SIG-M5 treated with dmso at 0.1 percent for 504 hours (cell line): ENCODE results near the gene STON1.
"Not testable (repeated sequence)": the region's sequence is repeated elsewhere in the genome, so short reads cannot be mapped to it uniquely, and the experiment has no call there.

Source experiments
- DNase-seq: peaks from one replicate; lab custom pipeline; 2025; ENCODE audit not compliant: unreplicated experiment; lab: John Stamatoyannopoulos, UW

Gene STON1, protein sequence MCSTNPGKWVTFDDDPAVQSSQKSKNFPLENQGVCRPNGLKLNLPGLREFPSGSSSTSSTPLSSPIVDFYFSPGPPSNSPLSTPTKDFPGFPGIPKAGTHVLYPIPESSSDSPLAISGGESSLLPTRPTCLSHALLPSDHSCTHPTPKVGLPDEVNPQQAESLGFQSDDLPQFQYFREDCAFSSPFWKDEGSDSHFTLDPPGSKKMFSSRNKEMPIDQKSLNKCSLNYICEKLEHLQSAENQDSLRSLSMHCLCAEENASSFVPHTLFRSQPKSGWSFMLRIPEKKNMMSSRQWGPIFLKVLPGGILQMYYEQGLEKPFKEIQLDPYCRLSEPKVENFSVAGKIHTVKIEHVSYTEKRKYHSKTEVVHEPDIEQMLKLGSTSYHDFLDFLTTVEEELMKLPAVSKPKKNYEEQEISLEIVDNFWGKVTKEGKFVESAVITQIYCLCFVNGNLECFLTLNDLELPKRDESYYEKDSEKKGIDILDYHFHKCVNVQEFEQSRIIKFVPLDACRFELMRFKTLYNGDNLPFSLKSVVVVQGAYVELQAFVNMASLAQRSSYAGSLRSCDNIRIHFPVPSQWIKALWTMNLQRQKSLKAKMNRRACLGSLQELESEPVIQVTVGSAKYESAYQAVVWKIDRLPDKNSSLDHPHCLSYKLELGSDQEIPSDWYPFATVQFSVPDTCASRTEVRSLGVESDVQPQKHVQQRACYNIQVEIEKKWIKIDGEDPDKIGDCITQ

DNA sequence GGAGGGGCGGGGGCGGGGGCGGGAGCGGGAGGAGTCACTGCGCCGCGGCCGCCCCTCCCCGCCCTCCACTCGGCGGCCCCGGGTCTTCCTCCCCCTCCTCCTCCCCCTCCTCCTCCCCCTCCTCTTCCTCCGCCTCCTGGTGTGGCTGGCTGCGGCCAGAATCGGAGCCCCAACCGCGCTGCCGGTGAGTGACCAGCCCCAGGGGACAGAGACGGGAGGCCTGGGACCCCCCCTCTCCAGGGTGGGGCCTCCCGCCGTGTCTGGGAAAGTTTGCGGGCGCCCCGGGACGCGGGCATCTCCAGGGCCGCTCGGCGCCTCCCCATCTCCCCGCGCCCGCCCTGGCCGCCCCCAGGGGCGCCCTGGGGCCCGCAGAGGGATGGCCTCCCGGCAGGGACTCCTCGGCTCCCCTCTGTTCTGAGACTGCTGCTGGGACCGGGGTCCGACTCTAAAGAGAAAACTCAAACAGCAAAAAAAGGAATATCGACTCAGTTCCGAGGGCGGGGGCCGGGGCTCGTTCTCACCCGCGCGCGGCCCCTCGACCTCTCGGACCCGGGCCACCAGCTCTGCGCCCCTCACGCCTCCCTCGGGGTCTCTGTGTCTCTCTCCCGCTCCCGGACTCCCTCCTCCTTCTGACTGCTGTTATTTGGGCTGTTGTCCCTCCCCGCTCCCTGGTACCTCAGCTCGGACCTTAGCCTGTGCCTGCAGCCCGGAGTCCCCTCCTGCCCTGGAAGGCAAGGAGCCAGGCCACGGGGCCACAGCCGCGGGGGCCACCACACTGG is at the start of gene STON1:
Gene STON1 (plus strand): TSS at position 122 of the 779 bp plus-strand sequence. CDS start 50,480 bp downstream, outside the sequence.
- no peak for DNase-seq

DNA sequence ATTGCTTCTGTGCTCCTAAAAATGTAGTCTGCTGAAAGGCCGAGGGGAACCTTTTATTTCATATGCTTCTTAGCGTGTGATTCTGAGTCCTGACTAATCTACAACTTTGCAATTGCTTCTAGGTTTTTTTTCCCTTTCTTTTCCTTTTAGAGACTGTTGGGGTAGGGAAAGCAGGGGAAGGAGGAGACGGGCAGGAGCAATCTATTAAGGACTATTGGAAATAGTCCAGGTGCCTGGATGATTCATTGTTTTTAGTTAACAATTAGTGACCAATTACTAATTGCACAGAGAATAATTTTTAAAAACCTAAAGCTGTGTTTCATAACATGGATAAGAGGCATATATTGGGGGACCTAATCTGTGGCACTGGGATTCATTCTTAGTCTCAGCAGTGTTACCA is 49.4 kb upstream of the STON1 start:
- no peak for DNase-seq

DNA sequence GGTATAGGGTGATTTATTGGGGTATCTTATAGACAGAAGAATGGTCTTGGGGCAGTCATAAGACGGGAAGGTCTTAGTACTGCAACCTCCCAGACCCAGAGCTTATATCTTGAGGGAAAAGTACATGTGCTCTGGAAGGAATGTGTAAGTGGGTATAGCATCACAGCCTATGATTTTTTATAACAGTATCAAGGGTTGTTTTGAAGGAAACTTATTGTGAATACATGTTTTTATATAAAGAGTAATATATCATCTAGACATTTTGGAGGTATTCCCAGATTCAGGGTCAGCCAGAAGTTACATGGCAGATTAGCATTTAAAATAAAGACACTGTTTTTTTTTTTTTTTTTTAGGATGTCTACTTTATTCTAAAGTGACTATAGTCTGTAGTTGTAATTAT is 47.6 kb upstream of the STON1 start:
- DNase-seq: no peak

DNA sequence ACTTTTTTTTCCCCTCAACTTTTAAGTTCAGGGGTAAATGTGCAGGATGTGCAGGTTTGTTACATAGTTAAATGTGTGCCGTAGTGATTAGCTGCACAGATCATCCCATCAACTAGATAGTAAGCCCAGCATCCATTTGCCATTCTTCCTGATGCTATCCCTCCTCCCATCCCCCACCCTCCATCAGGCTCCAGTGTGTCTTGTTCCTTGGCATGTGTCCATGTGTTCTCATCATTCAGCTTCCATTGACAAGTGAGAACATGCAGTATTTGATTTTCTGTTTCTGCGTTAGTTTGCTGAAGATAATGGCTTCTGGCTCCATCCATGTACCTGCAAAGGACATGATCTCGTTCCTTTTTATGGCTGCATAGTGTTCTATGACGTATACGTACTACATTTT is 47.2 kb upstream of the STON1 start:
- no peak for DNase-seq

DNA sequence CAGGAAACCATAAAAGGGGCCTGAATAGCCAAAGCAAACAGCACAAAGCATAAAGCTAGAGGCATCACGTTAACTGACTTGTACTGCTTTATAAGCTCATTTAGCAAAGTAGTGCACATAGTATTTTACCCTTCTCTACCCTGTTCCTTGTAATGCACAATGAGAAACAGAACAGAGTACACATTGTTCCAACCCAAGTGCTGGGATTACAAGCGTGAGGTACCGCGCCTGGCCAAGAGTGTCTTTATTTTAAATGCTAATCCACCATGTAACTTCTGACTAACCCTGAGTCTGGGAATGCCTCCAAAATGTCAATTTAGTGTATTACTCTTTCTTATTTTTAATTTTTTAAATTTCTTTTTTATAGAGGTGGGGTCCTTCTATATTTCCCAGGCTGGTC is 46.4 kb upstream of the STON1 start:
- DNase-seq: no peak

DNA sequence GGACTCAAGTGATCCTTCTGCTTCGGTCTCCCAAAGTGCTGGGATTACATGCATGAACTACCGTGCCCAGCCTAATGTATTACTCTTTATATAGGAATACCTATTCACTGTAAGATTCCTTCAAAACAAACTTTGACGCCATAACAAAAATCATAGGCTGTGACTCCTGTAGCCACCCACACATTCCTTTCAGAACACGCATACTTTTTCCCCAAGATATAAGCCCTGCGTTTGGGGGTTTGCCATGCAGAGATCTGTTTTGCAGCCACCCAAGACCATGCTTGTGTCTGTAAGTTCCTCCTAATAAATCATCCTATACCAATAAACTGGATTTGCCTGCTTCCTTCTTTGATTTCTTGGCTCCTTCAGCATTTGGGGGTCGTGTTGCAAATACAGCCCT is 46.0 kb upstream of the STON1 start:
- no peak for DNase-seq

DNA sequence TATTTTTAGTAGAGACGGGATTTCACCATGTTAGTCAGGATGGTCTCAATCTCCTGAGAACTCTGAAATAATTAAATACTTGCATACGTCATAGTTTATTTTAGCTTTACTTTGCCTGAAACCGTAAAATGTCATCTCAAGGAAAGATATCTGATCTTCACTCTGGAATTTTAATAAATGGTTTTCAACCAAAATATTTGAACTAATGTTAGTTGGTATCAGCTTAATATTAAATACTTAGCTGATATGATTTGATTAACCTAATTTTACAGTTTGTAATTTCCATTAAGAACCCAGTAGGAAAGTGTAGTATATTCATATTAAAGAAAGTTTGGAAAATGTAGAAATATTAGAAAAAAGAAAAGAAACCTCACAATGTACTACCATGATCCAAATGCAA is 41.4 kb upstream of the STON1 start:
- no peak for DNase-seq

DNA sequence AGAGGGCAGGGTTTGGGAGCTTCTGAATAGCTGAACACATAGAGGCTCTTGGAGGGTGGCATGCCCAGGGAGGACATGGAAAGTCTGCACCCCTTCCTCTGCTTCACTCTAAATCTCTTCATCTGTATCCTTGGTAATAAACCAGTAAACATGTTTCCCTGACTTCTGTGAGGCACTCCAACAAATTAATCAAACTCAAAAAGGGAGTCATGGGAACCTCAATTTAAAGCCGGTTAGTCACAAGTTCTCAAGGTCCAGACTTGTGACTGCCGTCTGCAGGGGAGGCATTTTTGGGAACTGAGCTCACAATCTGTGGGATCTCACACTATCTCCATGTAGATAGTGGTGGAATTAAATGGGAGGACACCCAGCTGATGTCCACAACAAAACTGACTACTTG is 33.1 kb upstream of the STON1 start:
- no peak for DNase-seq

DNA sequence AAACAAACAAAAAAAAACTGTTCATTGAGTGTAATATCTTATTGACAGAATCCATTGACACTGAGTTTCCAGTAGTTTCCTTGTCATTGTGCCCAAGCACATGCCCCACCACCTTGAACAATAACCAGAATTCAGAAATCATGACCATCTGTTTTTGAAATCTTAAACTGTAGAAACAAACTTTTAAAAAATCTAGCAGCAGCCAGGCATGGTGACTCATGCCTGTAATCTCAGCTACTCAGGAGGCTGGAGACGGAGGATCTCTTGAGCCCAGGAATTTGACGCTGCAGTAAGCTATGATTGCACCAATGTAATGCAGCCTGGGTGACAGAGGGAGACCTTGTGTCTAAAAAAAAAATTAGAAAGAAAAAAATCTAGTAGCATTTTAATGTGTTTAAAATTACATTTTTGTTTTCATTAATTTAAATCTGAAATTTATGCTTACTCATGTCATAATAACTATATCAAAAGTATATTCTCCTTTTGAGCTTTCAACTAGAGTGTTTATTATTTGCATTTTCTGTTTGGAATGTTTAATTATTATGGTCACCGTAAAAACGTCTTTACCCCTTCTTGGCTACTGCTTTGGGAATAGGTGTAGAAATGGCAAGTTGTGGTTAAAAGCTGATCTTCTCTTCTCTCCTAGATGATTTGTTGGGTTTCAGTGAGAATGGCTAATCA is 25.2 kb upstream of the STON1 start:
- no peak for DNase-seq

DNA sequence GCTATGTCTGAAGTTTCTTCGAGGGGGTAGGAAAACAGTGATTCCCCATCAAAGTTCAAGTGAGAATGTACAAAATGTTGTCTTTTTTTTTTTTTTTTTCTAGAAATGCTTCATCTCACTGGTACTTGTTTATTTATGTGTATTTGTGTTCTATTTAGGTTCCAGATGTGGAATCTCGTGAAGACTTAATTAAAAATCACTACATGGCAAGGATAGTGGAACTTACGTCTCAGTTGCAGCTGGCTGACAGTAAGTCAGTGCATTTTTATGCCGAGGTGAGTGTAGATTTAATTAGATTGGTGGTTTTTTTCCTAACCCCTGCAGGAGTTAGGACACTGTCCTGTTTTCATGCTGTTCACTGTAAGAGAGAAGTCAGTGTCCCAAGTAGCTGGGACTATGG is 22.8 kb upstream of the STON1 start:
- DNase-seq: no peak

DNA sequence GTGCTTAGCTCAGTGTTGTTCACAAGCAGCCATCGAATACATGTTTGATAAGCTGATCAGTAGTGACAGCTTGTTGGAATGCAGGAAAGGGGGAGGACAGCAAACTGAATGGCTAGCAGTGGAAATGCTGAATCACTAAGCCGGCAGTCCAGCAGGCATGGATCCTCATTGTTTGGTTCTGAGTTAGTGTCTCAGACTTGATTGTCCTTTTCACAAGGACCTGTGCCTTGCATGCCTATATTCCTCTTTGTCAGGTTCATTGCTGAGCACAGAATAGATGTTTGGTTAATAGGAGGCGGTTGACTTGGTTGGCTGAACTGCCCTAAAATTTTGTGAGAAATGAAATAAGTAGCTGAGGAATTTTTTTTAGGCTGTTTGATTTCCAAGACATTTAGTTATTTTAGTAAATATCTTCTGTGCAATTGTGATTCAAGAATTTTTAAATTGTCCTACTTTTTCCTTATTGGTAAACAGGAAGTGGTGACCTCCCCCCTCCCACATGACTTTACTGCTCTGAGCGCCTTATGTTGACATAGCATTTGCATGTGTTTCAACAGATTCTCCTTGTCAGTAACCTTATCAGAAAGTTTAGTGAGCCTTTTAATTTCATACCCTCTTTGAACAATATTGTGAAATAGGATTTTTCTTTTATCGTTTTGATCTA is 21.4 kb upstream of the STON1 start:
- no peak for DNase-seq

DNA sequence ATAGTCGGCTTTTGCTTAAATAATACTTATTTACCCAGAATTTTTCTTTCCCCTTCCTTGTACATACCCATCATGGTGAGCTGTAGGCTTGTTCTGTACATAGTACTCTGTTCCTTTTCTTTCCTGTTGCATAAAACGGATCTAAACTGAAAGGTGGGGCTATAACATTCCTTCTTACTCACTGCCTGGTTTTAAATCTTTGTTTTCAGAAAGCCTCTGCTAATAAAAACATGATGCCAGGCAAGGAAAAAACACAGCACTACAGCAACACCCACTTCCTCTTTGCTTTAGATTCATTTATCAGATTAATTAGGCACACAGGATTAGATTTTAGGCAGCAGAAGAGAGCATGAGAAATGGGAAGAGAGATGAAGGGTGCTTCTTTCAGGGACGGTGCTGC is 19.6 kb upstream of the STON1 start:
- no peak for DNase-seq

DNA sequence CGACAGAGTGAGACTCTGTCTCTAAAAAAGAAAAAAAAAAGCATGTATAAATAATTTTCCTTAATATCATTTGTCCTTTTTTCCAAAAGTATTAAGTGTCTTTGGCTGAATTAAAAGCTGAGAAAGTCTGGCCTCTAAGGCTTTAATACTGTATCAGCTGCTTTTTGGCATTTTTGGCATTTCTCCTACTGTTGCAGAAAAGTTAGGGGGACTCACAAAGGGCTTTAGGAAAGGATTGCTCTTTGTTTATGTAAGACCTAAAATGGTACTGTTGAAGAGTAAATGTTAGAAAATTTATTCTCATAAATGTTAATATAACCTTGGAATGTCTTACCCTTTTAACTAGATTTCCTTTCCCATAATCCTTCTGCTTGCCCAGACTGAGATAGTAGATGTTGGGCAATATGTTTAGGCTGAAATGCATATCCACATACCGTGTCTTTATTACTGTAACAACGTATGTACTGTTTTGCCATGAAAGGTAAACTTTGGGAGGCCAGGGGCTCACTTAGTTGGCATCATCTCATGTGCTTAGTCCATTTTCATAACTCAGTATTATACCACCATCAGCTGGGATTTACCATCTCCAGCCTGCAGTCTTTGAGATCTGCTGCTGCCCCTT is 18.0 kb upstream of the STON1 start:
- no peak for DNase-seq

DNA sequence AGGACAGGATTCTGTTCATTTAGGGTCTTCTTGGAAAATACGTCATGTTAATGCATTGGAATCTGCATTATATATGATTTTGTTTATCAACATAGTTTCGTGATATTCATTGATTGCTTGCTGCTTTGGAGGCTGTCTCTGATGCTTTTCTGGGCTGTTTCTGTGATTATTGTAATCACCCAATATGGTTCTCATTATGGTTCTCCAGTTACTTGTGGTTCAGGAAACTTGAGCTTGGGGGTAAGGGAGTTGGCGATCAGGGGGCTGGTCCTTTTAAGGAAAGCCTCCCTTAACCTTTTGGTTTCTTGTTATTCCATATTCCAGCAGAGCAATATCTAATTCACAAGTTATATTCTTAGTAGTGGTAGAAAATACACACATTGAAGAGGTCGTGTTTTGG is 17.4 kb upstream of the STON1 start:
- no peak for DNase-seq

DNA sequence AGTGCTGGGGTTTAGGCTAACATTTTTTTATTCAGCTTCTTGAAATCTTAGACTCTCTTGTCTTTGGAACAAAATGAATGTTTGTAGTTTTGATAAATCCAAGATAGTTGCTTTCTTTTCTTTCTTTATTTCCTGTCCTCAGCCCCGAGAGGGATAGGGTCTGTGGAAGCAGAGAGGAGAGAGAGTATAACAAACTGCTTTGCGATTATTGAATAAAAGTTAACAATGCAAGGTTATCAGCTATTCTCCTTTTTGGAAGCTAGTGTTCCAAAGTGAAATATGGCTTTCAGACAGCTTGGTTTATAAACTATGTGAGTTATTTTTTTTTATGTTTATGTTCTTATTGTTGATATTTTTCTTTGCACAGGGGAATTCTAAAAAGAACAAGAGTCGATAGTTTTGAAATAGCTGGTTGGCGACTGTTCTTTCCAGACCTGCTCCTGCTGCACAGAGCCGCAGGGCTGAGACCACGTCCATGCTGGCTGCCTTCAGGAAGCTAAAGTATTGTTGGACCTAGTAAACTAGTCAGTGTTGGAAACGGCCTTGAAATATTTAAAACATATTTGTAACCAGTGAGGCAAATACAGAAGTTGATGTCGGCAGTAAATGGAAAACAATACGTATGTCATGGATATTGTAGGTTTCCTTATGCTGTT is 15.5 kb upstream of the STON1 start:
- DNase-seq: no peak

DNA sequence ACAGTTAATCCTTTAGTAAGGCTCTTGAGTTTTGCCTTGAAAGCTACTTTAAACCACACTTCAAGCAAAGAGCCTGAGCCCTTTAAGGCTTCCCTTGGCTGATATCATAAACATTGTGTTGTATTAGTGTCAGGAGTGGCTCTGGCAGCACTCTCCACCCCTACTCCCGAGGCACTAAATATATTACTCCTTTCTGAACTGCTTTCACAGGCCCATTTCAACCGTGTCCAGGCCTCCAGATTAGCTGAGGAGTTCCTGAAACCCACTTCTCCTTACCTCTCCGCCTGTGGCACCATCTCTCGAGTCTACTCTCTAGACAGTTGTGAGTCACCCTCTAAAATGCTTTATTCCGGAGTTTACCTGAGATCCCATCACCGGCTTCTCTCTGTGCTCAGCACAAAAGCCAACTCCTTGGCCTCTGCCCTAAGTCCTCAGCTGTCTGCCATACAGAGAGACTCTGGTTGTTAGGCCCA is 14.4 kb upstream of the STON1 start:
- DNase-seq: no peak

DNA sequence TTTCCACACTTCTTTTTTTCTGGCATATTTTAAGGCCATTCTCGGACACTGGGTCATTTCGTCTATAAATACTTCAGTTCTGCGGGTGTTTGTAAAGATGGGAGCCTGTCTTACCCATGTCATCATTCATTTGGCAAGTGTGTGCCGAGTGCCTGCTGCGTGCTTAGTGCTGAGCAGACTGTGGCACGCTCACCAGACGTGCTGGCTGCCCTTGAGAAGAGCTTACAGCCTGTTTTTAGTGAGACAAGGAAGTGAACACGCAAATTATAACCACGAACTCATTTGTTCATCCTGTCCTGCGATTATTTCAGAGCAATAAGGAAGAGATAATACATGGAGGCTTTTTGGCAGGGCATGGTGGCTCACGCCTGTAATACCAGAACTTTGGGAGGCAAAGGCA is 10.4 kb upstream of the STON1 start:
- DNase-seq: no peak

DNA sequence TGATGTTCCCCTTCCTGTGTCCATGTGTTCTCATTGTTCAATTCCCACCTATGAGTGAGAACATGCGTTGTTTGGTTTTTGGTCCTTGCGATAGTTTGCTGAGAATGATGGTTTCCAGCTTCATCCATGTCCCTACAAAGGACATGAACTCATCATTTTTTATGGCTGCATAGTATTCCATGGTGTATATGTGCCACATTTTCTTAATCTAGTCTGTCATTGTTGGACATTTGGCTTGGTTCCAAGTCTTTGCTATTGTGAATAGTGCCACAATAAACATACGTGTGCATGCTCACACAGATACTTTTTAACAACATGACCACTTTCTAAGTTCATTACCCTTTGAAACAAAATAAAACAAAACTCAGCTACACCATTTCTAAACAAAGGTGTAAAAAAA is 5.2 kb upstream of the STON1 start:
- not testable (repeated sequence) for DNase-seq

DNA sequence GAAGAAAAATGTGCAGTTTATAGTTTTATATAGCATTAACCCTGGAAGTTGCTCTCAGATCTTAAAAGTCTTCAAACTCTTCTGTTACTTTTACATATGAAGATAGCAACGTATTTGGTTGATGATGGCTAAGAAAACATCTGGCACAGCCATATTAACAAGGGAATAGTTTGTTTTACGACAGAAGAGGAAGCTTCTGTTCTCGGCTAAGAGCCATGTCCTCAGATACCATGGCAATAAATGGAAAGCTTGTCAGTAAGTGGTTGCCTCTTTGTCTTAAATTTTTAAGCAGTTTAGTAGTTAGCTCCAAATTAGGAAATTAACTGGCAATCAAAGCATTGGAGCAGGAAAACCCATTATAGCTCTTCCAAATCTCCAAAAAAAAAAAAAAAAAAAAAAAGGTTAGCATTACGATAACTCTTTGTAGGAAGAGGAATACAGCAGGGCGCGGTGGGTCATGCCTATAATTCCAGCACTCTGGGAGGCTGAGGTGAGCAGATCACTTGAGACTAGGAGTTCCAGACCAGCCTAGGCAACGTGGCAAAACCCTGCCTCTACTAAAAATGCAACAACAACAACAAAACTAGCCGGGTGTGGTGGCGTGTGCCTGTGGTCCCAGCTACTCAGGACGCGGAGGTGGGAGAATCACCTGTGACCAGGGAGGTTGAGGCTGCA is 4.5 kb upstream of the STON1 start:
- DNase-seq: no peak
